NK-92 treated with Interleukin-12 subunit alpha and Interleukin-12 subunit beta, amount 100 ng/mL, for 24 hours (cell line): ENCODE results near the gene LSP1.
A peak's percentile ranks its signal among the peaks of the same experiment; 100 is the strongest.

Source experiments
- DNase-seq: peaks from one replicate; lab custom pipeline; 2025; lab: John Stamatoyannopoulos, UW

LSP1 gene

DNA sequence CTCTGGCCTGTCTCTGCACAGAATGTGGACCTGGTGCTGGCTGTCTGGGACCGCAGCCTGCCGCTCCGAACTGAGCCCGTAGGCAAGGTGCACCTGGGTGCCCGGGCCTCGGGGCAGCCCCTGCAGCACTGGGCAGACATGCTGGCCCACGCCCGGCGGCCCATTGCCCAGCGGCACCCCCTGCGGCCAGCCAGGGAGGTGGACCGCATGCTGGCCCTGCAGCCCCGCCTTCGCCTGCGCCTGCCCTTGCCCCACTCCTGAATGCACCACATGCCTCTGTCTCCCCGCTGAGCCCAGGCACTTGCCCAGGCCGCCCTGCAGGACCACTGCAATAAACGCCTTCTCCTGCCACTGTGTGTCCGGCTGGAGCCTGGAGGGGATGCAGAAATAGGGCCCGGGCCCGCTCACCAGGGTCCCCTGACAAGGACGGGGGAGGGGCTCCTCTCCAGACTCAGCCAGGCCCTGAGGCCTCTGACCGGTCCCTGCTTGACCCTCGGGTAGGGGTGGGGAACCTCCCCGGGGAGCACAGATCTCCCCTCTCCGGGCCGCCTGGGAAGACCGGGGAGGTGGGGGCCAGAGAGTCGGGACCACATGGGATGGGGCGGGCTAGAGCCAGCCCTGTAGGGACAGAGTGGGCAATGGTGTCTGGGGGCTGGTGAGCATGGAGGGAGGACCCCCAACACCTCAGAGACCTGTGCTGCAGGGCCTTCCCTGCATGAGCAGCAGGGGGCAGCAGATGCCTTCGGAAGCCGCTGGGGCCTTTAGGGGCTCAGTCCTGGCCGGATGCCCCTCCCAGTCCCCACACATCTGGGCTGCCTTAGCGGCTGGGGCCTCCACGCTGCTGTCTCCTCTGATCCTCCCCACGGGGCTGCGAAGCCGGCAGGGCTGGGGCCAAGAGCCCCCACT lies 15.5 kb upstream of the LSP1 start:
- peak; percentile 71 for DNase-seq

DNA sequence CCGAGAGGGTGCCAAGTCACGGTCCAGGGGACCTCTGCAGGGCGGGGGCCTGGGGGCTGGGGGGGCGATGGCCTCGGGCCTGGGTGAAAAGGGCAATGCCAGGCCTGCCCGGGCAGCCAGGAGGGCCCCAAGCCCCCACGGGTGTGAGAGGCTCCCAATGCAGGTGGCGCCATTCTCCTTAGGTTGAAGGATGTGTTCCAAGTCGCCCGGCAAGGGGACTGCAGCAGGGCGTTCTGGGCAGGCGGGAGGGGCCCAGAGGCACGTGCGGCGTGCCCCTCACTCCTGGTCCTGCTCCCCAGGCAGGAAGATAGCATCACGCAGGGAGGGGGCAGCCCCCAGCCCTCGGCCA lies 14.8 kb upstream of the LSP1 start:
- DNase-seq = no peak

DNA sequence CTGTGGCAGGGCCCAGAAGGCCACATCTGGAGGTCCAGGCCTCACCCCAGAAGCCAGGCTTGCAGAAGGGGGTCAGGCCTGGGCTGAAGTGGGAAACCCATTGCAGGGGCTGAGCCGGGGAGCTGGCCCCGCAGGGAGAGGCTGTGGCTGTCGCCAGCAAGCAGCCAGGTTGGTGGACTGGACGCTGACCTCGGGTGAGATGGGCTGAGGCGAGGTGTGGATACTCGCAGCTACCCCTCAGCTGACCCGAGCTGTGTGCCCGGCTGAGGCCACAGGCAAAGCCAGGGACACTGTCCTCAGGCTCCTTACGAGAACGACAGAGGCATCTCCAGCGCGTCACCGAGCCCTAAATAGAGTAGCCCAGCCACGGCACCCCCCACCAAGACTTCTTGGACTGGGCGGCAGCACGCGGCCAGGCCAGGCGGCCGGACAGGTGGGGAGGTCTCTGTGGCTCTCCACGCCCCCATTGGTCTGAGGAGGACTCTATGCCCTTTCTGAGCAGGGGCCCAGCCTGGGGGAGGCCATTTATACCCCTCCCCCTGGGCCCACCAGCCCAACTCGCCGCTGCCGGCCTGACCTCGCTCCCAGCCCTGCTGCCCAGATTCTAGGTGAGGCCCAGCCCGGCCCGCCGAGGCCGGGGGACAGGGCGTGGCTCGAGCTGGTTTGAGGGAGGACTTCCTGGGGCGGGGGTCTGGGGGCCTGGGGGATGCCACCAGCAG lies 14.3 kb upstream of the LSP1 start, which contains the start of gene TNNI2:
TNNI2 (plus strand) TSS at position 556 of the 719 bp plus-strand sequence. CDS start 716 bp downstream, outside the sequence.
- no peak for DNase-seq

DNA sequence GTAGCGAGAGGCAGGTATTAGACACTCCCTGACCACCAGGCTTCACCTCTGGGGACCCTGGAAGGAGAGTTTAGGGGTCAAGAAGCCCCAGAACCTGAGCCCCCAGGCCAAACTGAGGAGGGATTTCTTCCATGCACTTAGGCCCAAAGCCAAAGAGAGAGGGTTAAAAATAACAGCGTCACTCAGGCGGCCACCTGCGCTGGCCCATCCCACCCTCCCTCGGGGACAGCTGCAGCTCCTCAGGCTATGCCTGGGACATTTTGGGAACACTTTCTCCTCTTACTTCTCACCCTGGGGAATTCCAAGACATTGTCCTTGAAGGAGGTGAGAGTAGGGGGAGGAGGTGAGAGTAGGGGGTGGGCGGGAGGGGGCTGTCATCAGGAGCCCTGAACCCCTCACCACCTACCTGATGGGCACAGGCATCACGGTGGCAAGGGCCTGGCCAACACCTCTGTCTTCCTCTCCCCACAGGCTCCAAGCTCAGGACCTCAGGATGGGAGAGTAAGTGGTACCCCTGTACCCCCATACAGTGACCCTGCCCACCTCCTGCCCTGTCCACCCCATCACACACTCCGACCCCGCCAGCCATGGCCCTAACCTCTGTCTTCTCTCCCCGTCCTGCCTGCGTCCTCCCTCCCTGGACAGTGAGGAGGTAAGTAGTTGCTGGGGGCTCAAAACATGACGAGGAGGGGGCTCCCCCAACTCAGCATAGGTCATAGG lies 13.5 kb upstream of the LSP1 start:
- no peak for DNase-seq

DNA sequence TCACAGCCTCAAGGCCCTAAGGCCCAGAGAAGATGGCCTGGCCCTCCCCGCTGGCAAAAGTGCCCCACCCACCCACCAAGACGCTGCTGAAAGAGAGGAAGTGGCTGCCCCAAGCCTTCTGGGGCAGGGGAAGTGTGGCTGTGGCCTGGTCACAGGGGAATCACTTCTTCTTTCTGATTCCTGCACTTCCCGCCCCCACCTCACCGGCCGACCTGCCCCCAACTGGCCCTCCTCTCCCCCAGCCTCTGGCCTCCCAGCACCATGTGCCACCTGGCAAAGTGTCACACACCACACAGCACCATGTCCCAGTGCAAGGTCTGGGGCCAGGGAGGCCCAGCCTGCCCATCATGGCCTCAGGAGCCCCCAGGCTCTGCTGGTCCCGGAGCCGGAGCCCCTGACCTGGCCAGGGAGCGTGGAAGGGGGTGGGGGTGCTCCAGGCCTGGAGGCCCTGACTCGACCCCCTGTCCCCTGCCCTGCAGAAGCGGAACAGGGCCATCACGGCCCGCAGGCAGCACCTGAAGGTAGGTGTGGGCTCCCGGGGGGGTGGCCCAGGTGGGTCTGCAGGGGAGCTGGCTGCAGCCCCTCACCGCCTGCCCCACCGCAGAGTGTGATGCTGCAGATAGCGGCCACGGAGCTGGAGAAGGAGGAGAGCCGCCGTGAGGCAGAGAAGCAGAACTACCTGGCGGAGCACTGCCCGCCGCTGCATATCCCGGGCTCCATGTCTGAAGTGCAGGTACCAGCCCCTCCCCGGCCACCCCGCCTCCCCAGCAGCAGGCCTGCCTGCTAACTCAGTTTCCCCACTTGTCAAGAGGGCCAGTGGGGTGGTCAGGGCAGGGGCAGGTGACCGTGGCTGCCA lies 12.7 kb upstream of the LSP1 start:
- DNase-seq = no peak

DNA sequence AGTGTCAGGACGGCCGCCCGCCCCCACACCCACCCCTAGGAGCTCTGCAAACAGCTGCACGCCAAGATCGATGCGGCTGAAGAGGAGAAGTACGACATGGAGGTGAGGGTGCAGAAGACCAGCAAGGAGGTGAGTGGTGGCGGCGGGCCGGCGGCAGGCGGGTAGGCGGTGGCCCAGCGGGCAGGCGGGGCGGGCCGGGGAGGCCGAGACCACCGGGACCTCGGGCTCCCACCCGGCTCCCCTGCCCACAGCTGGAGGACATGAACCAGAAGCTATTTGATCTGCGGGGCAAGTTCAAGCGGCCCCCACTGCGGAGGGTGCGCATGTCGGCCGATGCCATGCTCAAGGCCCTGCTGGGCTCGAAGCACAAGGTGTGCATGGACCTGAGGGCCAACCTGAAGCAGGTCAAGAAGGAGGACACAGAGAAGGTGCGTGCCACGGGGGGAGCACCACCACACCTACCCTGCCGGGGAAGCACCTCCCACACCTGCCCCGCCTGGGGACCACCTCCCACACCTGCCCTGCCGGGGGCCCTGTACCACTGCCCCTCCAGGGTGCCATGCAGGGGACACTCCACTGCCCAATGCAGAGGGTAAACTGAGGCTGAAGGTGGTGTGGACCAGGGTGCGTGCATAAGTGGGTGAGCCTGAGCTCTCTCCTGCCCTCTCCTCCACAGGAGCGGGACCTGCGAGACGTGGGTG lies 12.0 kb upstream of the LSP1 start:
- no peak for DNase-seq

DNA sequence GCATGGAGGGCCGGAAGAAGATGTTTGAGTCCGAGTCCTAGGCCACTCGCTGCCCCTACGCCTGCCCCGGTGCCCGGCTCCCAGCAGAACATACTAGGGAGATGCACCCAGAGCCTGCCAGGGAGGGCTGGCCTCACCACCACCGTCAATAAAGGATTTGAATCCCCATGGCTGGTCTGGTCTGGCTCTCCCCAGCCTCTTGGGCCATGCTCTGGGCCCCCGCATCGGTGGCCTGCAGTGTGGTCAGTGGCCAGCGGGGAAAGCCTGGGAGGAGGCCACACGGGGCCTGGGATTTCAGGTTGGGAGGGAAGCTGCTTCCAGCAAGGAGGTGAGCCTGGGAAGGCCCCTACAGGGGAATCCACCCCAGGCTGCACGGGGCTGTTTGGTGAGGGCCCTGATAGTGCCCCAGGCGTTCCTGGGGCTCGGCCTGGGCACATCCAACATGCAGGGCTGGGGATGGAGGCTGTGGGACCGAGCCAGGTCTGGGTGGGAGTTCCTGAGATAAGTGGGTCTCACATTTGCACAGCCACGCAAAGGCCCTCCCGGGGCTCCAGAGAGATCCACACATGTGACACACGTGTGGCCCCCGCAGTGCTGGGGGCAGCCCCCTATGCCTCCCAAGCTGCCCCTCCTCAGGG lies 11.3 kb upstream of the LSP1 start:
- no peak for DNase-seq

DNA sequence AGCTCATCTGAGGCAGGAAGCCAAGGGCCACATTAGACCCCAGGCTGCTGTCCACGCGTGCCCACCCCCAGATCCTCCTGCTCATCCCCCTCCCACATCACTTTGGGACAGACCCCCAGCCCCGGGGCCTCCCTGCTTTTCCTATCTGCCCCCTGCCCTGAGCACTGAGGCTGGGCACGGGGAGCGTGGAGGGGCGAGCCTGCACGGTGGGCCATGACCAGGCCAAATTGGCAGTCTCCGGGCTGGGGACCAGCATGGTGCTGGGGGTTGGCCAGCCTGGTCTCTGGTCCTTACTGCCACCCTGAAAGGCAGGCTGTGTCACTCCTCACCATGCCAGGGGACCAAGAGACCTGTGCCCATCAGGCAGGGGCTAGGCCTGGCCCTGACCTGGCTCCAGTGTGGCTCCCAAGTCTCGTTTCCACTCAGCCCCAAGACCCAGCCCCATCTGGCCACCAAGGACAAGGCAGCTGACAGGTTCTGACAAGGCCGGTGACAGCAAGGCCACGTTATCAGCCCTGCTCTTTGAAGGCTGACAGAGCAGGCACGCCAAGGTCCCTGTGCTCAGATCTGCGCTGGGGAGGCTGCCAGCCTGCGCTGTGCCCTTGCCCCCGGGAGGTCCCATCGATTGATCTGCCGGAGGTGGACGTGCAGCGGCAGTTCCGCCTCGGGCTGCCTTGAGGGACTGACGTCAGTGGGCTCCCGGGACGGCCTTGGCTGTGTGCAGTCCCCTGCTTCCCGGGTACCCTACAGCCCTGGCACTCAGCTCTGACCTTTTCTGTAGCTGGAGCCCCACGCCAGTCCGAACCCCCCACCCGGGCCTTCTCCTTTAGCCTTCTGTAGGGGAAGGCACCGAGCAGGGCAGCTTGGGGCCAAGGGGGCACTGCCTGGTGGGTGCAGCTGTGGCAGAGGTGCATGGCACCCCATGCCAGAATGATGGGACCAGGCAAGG lies 10.5 kb upstream of the LSP1 start:
- no peak for DNase-seq

DNA sequence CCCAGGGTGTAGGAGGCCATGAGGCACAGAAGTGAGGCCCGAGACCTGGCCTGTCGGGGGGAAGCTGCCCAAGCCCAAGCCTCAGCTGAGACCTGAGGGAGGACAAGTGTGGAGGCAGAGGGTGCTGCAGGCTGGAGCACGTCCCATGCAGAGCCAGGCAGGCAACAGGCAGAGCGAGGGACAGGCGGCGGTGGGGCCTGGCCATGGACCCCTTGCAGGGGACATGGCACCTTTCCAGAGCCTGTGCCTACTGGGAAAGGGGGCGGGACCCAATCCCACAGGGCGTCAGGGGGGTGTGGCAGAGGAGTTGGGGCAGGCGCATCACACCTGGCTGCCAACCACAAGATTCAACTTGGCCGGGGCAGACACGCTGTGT lies 9.8 kb upstream of the LSP1 start:
- no peak for DNase-seq

DNA sequence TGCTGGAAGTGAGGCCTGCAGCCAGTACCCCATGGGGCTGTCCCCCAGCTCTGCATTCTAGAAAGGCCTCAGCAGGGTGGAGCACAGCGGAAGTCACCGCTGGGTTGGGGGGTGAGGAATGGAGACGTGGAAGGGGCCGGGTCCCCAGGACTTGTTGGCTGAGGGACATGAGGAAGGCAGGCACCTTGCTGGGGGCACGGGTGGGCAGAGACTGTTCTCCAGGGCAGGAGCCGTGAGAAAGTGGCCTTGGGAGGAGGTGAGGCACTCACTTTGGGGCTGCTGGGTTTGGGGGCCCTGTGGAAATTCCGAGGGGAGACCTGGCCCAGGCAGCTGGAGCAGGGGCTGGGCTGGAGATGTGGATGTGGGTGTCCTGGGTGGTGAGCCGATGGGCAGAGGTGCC lies 9.1 kb upstream of the LSP1 start:
- DNase-seq = no peak

DNA sequence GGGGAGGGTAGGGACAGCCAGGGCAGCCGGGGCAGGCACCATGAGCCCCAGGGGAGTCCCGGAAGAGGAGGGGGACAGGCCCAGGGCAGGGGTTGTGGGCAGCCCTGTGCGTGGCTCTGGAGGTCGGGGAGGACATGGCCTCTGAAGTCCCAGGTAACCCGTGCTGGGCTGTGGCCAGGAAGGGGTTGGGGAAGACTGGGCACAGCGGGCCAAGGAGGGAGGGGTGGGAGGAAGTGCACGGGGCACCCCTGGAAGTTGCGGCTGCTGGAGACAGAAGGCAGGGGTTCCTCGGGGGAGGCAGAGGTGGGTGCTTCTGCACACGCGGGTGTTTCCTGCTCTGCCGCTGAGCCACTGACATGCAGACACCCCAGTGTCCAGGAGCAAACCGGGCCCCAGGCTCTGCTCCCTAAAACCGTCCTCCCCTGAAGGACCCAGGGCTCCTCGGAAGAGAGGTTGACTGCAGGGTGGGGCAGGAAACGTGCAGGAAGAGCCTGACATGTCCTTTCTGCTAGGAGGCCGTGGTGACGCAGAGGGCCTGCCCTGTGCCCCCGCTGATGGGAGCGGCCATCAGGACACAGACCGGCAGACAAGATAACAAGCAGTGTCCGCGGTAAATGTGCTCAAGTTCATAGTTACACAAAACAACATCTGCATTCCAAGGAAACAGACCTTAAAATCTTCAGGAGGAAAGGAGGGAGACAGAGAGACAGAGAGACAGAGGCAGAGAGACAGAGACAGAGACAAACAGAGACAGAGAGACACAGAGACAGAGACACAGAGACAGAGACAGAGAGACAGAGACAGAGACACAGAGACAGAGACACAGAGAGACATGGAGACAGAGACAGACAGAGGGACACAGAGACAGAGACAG lies 8.4 kb upstream of the LSP1 start:
- DNase-seq = no peak

DNA sequence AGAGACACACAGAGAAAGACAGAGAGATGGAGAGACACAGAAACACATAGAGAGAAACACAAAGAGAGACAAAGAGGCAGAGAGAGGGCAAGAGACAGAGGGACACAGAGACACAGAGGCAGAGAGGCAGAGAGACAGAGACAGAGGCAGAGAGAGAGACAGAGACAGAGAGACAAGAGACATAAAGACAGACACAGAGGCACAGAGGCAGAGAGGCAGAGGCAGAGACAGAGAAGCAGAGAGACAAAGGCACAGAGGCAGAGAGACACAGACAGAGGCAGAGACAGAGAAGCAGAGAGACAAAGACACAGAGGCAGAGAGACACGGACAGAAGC lies 7.8 kb upstream of the LSP1 start:
- DNase-seq = no peak

DNA sequence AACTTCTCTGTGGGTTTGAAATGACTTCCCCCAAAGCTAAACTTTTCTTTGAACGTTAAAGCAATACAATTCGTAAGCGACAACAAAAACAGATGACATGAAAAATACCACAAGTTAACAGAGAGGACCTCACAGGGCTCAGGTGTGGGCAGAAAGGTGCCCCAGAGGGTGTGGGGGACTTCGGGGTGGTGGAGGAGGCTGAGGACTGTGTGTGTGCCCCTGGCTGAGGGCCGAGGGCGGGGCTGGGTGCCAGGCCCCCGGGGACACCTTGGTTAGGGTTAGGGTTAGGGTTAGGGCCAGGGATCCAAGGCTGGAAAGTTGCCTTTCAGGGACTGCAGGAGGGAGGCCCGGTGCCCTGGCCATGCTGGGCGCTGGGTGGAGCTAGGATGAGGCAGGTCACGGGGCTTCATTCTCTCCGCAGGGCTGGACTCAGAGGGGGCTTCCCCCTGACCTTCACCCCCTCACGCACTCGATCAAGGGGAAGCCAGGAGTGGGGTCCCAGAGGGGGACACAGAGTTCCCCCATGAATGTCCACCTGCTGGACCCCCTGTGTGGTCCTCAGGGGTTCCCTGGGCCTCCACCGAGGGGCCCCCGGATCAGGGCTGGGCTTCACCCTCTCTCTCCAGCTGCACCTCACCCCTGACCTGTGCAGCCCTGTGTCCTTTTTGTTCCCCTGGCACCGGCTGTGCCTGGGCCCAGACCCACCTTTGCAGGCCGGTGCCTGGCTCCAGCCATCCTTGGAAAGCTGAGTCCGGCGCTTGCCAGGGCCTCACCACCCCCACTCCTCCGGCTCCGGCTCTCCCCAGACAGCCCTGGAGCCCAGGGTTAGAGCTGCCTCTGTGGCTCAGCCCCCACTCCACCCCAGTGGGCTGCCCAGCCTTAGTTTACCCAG lies 7.1 kb upstream of the LSP1 start:
- DNase-seq = no peak

DNA sequence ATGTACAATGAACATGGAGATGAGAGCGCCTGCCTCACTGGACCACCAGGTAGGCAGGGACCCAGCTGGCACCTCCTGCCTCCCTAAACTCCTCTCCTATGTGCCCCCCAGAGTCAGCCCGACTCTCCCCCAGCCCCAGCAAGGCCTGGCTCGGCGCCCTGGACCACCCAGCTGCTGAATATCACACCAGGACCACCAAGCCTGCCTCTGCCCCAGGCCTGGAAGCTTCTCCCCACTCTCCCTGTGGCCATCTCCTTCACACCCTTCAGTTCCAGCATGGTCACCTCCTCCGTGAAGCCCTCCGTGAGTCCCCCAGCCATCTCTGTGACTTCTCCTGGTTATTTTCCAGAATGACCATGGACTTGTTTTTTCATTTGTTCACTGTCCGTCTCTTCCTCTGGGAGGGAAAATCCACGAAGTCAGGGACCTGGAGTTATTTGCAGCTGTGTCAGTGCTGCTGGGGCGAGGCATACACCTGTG lies 6.4 kb upstream of the LSP1 start:
- no peak for DNase-seq

DNA sequence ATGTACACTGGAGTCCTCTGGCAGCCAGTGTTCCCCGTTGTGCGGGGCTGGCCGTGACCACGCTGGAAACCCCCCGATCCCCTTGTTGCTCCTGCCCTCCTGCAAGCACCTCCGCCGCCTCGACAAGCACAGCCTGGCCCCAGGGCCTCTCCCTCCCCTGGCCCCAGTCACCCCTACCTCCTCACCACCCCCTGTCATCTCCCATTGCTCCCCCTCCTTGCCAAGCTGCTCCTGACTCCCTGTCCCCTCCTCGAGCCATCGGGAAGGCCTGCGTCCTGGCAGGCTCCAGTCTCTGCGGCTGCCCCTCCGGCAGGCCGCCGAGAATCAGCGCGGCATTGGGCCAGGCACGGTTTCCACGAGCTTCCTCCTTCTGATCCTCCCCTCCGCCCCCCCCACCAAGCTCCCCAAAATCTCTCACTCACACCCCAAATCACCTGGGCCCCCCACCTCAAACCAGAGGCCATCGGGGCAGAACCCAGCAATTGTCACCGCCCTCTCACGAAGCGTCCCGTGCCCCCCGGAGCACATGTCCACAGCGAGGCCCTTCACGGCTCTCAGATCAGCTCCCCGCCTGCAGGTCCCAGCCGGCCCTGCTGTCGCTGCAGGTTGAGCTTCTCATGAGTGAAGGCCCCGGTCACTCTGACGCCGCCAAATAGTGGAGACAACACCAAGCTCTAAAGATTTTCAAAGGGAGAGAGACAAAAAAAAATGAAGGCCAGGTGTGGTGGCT lies 5.7 kb upstream of the LSP1 start:
- DNase-seq = no peak

DNA sequence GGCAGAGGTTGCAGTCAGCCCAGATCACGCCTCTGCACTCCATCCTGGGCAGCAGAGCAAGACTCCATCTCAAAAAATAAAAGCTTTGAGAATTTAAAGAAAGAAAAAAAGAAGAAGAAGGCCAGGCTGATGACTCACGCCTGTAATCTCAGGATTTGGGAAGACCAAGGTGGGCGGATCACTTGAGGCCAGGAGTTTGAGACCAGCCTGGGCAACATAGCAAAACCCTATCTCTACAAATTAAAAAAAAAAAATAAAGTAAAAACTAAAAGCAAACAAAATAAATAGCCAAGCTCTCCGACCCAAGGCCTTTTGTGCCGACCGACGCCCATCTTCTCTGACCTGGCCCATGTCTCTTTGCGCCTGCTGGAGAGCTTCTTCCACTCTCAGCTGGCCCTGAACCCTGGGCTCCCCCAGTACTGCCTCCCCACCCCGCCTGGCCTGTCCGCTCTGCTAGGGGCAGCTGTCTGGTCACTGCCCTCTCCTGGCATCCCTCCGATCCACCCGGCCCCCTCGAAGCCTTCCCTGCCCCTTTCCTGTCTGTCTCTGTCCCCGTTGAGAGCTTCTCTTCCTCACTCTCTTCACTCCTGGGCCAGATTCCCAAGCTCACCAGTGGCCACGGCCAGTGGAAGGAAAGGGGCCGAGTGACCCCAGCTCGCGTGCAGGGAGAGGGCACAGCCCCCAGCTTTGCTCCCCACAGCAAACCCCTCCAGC lies 4.8 kb upstream of the LSP1 start:
- no peak for DNase-seq
